ENCODE measurements around the gene DNAJC8.
A peak's percentile ranks its signal among the peaks of the same experiment; 100 is the strongest.

The DNAJC8 gene, protein sequence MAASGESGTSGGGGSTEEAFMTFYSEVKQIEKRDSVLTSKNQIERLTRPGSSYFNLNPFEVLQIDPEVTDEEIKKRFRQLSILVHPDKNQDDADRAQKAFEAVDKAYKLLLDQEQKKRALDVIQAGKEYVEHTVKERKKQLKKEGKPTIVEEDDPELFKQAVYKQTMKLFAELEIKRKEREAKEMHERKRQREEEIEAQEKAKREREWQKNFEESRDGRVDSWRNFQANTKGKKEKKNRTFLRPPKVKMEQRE

DNA sequence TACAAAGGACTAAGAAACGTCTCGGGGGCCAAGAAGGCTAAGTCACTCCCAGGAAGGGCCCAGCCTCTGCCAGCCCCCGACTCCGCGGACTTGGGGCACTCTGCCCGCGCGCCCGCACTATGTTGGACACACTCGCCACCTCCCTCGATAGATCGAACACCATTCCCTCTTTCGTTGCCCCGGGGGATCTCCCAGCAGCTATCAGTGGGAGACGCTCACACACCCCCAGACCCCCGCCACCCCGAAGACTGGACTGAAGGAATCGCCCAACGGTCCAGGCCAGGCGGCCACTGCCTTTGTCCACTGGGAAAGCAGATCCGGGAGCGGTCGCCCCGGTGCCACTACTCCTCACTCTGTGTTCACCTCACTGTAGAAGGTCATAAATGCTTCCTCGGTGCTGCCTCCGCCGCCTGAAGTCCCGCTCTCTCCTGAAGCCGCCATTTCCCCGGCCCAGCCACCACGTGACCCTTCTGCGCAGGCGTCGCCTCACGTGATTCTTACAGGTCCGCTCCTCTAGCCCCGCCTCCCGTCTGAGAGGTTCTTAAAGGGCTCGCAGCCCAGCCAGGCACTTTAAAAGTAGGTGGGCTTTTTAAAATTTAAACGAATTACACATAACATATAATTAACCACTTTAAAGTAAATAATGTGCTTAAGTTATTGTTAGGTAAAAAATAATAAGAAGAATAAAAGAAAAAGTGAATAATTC, at the start of gene DNAJC8:
Gene DNAJC8, minus strand, starts transcription at position 472 of the 706 bp plus-strand sequence. Its CDS starts 31 bp downstream, at position 441.
- DNase-seq = peak; percentile 93

DNA sequence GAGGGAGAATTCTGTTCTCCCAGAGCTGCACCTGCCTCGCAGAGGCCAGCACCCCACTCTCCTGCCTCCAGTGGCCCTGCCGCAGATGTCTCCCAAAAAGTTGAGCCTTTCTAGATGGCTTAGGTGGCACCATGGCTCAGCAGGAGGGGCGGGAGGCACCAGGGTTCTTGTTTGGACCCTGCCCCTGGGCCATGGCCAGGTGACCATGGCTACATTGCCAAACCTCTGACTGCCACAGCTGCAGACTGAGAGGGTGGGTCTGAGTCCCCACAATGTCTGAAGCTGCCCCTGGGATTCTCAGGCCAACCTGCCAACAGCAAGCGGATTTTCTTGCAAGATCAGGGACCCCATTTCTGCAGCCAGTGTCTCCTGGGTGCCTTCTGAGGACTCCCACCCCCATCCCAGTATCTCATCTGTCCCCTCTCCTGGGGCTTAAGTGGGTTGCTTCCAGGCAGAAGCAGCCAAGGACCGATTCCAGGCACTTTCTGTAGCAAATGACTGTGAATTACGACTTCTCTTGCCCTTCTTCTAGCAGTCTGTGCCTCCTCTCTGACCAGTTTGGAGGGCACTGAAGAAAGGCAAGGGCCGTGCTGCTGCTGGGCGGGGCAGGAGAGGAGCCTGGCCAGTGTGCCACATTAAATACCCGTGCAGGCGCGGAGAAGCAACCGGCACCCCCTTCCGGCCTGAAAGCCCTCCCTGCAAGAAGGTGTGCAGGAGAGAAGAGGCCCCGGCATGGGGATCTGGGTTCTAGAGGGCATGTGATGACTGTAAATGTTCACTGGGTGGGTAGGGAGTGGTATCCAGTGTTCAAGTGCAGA, 49.0 kb upstream of the DNAJC8 start:
- no peak for DNase-seq

DNA sequence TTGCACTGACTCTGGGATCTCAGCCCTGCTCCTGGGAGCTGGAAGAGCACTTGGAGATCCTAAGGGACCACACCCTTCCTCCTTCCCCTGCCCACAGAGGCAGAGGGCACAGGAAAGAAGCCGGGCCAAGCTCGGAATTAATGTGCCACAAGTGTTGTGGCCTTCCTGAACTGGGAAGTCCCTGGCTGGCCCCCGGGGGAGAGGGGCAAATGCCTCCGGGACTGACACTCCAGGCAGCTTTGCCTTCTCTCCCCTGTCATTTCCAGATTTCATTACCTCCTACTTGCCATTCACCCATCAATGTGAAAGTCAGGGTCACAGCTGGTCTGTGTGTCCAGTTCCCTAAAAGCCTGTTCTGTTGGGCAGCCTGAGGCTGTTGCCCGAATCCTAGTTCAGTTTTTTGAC, 48.1 kb upstream of the DNAJC8 start:
- DNase-seq = no peak

DNA sequence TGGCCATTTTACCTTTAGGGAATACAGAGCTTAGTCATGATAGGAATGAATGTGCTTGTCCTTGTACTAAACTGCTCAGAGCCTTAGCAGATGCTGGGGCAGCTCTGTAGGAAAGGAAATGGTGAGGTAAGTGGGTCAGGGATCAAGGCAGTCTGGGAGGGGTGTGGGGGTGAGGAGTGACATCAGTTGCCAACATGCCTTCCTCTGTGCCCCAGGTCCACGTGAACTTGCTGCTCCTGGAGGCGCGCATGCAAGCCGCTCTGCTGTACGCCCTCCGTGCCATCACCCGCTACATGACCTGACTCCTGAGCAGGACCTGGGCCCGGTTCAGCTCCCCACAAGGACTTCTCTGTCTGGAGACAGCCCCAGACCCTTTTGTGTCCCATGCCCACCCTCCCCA, 47.7 kb upstream of the DNAJC8 start:
- no peak for DNase-seq

DNA sequence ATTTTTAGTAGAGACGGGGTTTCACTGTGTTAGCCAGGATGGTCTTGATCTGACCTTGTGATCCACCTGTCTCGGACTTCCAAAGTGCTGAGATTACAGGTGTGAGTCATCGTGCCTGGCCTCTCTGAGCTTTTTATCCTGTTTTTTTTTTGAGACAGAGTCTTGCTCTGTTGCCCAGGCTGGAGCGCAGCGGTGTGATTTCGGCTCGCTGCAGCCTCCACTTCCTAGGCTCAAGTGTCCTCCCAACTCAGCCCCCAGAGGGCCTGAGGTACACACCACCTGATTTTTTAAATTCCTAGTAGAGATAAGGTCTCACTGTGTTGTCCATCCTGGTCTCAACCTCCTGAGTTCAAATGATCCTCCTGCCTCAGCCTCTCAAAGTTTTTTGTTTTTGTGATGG, 46.9 kb upstream of the DNAJC8 start:
- DNase-seq = no peak

DNA sequence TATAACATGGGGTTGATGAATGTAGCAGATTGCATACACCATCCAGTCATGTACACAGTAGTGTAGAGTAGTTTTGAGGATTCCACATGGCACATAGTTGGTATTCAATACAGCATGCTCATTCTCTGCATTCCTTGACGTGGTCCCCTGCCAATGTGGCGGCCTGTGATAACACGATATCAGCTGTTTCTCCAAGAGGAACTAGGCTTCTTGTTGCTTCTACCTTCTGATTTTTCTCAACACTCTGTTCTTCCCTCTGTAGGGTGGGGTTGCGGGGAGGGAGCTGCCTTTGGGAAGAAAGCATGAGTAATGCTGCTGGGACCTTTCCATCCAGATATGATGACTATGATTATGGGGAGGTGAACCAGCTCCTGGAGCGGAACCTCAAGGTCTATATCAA, 45.9 kb upstream of the DNAJC8 start:
- no peak for DNase-seq

DNA sequence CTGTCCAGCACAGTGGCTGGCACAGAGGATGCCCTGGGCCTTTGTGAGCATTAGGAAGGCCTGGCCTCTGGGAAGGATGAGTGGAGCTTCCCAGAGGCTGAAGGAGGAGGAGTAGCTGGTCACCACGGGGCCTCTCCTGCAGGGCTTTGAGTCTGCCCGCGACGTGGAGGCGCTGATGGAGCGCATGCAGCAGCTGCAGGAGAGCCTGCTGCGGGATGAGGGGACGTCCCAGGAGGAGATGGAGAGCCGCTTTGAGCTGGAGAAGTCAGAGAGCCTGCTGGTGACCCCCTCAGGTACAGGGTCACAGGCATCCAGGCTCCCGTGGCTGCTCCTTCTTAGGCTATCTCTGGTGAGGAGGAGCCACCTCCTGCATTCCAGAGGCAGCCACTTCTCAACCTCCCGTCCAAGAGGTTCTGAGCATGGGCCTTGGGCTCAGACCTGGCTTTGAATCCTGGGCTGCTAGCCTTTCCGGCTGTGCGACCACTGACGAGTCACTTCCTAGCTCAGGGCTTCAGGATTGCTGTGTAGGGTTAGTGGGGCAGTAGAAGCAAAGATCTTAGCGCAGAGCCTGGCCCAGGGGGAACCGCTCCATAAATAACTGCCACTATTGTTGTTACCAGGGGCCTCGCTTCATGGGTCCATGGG, 40.5 kb upstream of the DNAJC8 start:
- no peak for DNase-seq

DNA sequence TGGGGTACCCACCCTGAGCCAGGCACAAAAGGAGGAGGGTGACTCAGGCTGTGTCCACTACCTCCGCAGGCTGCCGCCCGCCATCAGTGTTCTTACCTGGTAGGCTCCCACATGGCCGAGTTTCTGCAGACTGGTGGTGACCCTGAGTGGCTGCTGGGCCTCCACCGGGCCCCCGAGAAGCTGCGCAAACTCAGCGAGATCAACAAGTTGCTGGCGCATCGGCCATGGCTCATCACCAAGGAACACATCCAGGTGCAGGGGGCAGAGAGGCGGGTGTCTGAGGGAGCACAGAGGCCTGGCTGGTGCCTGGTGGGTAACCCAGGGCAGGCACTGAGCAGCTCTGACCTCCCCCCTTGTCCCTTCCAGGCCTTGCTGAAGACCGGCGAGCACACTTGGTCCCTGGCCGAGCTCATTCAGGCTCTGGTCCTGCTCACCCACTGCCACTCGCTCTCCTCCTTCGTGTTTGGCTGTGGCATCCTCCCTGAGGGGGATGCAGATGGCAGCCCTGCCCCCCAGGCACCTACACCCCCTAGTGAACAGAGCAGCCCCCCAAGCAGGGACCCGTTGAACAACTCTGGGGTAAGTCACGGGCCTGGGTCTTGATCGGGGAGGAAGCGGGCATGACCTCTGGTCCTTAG, 39.5 kb upstream of the DNAJC8 start:
- DNase-seq = no peak

DNA sequence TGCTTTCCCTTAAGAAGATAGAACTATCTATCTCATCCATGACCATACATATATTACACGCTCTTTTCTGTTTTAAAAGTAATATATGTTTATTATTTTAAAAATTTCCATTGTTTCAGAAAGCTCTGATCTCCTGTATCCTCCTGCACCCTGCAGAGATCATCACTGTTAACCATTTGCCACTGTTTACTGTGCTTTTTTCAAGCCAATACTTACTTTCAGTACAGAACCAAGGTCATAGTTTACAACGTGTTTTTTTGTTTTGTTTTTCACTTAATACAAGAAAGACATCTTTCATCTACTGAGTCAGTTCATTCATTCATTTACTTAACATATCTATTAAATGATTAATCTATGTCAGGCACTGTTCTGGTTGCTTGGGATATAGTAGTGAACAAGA, 36.7 kb upstream of the DNAJC8 start:
- DNase-seq = no peak

DNA sequence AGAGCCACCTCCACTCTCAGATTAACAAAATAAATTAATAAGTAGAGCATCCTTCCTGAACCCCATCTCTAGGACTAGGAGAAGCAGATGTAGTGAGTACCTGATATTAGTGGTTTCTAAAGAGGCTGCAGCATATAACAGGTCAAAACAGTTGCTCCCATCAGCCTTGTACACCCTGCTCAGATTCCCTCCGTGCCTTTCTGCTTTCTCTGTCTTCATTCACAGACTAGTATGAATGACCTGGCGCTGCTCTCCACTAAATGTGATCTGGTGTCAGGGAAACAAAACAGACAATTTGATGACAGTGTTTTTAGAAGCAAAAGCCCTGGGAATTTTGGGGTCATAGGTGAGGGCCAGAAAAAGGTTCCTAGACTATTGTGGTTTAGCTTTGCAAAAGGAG, 34.8 kb upstream of the DNAJC8 start:
- DNase-seq = no peak

DNA sequence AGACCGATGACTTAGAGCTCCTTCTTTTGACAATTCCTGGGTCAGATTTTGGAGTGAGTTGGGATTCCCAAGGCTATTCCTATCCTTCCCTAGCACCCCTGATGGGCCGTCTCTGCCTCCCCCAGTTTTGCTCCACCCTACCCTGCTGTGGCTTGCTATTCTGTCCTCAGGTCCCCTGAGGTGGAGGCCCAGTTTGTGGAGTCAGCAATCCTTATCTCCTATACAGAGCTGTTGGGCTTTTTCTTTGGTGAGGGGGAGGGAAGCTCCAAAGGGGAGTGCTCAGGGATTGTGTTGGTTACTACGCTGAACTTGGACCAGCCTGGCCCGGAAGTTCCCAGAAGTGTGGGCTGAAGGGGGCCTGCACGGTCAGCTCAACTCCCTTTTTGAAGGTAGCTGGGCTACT, 34.1 kb upstream of the DNAJC8 start:
- DNase-seq = no peak

DNA sequence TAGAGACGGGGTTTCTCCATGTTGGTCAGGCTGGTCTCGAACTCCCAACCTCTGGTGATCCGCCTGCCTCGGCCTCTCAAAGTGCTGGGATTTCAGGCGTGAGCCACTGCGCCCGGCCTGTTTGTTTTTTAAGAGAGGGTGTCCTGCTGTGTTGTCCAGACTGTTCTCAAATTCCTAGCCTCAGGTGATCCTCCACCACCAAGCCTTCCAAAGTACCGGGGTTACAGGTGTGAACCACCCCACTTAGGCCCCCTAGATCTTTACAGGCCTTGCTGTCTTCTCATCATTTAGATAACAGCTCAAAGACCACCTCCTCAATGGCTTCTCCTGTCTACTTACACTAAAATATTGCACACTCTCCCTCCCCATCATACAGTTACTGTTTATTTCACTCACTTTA, 32.7 kb upstream of the DNAJC8 start:
- DNase-seq = no peak

DNA sequence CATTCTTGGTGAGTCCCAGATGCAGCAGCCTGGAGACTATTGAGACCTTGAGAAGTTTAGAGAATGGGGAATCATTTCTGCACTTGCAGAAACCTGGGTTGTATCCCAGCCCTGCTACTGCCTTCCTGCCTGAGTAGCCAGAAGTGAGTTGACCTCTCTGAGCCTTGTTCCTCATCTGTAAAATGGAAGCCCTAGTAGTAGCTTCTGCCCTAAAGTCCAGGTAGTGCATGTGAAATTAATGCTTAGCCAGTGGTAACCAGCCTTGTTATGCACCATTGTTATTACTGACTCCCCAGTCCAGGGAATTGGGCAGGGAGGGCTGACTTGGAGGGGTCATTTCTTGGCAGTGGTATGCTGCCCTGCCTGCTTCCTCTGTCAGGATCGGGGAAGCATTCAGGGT, 32.1 kb upstream of the DNAJC8 start:
- no peak for DNase-seq

DNA sequence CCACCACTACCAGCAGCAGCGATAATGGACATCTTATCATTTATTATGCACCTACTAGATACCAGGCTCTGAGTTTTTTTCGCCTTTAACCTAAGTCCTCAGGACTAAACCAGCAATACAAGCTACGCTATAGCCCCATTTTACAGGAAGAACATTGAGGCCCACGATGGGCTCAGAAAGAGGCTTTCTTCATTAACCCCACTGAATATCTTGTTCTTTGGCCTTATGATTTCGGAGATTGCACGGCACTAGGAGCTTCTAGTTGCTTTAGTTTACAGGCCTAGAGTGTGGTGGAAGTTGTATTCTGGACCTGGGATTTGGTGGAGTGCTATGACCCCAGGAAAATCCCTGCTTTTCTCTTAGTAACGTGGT, 28.0 kb upstream of the DNAJC8 start:
- no peak for DNase-seq

DNA sequence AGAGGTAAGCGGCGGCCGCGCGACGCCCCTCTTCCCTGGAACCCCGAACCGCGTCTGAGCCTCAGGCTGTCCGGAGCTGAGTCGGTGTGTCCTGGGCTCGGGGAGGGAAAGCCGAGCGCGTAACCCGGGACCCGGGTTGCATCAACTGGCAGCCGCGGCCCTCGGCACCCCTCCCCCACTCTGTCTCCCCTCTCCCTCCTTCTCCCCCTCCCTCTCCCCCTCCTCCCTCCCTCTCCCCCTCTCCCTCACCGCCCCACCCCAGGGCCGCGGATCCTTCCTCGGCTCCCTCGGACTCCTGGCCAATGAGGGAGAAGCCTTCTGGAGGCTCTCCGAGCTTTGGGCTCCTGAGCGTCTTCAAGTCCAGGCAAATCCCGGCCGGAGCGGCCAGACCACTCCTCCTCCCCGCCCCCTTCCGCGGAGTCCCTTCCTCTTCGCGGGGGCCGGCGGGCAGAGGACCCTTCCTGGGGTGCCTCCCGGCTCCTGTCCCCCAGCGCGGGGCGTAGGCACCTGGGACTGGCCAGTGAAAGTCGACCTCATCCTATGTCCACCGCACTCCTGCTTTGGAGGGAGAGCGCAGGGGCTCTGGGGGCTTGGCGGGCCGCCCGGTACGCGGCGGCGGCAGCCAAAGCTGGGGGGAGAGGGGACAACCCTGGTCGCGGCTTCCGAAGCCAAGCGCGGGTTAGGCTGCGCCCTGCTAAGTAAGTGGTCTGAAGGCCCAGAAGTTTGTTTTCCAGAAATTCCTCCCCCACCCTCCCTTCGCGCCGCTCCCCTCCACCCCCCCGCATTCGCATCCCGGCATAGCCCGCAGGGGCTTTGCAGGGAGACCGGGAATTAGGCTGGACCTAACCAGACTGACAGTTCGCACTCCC, 27.3 kb upstream of the DNAJC8 start:
- peak; percentile 48 for DNase-seq

DNA sequence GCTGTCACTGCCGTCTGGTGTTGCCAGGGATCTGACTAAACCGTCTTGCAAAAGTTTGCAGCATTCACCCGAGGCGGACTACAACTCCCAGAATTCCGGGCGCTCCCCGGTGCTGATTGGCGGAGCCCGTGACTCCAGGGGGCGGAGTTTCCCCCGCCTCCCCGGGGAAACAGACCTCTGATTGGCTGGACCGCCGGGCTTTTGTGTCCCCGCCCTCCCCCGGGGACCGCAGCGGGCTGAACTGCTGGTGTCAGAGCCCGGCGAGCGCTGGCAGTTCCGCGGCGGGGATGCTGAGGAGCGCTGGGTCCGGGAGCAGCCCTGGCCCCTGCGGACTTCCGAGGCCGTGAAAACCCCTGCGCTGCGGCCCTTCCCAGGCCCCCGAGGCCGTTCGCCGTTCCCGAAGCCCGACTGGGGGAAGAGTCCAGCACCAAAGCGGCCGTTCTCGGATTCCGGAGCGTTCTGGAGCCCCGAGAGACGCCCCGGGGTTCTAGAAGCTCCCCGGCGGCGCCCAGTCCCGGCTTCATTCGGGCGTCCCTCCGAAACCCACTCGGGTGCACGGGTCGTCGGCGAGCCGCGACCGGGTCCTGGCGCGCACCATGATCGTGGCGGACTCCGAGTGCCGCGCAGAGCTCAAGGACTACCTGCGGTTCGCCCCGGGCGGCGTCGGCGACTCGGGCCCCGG, 26.6 kb upstream of the DNAJC8 start, which contains the start of gene SESN2:
Gene SESN2, plus strand, starts transcription at position 267 of the 682 bp plus-strand sequence. Its CDS starts 330 bp downstream, at position 597.
- DNase-seq = peak; percentile 98

DNA sequence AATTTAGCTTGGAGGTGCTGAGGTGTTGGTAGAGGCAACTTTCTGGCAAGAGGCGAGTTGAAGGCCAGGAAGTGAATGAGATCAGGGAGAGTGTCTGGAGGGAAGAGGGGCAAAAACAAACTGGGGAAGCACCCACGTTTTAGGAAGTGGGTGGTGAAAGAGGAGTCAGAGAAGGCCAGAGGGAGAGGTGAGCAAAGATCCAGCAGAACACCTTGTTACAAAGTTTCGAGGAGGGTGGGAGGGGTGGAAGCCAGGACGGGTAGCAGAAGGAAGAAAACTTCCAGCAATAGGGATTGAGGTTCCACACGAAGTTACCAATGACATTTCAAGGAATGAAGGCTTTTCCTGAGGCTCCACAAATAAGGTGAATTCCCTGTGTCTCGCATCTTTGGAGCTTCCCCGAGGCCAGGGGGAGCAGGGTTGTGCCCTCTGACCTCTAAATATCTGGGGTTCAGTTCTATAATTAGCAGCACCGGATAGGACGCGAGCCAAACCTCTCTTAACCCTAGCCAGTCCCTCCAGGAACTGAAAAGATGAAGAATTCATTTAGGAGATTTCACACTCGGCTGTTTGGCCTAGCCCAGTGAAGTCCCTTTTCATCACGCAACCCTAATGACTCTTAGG, 25.9 kb upstream of the DNAJC8 start:
- no peak for DNase-seq

DNA sequence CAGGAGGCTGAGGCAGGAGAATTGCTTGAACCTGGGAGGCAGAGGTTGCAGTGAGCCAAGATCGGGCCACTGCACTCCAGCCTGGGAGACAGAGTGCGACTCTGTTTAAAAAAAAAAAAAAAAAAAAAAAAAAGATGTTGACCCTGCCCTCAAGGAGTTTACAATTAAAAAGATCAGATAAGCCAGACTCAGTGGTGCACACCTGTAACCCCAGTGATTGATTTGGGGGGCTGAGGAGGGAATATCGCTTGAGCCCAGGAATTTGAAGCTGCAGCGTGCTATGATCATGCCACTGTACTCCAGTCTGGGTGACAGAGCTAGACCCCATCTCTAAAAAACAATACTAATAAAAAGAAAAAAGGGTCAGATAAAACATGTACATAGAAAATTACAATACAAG, 24.9 kb upstream of the DNAJC8 start:
- no peak for DNase-seq

DNA sequence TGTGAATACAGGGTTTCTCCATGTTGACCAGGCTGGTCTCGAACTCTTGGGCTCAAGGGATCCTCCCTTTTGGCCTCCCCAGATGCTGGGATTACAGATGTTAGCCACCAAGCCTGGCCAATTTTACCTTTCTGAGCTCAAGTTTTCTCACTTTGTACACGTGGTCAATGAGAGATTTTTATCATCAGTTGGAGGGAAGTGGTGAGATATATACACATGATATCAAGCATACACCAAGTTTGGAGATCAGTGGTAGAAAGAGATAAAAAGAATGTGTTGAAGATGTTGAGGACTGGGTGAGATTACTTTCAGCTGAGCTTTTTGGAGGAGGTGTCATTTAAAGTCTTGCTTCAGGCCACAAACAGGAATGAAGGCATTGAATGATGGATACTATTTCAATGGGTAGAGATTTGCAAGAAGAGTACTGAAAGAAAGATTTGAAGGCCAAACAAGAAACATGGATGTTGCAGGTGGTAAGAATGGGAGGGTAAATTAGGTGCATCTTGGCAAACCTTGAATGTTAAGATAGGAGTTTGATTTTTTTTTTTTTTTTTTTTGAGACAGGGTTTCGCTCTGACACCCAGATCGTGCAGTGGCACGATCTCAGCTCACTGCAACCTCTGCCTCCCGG, 23.5 kb upstream of the DNAJC8 start:
- DNase-seq = no peak

DNA sequence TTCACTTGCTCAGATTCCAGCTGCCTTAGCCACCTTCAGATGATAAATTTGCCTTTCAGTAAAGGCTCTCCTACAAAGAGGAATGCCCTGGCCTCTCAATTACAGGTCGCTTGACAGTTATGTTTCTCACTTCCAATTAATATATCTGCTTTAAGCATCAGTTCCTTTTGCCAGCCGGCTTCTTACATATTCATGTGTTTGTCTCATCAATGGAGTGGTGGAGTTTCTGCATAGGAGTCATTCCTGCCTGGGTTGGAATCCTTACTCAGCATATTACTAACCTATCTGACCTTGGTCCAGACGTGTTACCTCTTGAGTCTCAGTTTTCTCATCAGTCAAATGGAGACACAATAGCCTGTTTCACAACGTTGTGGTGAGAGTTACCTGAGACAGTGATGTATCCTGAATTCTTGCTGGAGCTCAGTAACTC, 17.1 kb upstream of the DNAJC8 start:
- DNase-seq = no peak
